Mucosa of rectum (tissue), 2 donors: ENCODE results near the gene EEFSEC.

ENCODE experiments used
- H3K27ac ChIP-seq, 2 donors: one replicate each; pipeline ENCODE4 v1.7.0; 2013; ENCODE audit warnings: inconsistent platforms in 2 of 2, low read depth in 2 of 2, low read length in 2 of 2
- H3K27me3 ChIP-seq, 2 donors: one replicate each; pipeline ENCODE4 v1.7.0; 2013; ENCODE audit warnings: low read length in 2 of 2; ENCODE audit not compliant: control insufficient read depth in 2 of 2, insufficient read depth in 2 of 2
- H3K36me3 ChIP-seq, 2 donors: one replicate each; pipeline ENCODE4 v1.7.0; 2013; ENCODE audit warnings: low read length in 2 of 2; ENCODE audit not compliant: control insufficient read depth in 2 of 2, insufficient read depth in 2 of 2
- H3K4me1 ChIP-seq, 2 donors: one replicate each; pipeline ENCODE4 v1.7.0; 2013; ENCODE audit warnings: low read length in 2 of 2, mild to moderate bottlenecking in 1 of 2; ENCODE audit not compliant: control insufficient read depth in 2 of 2, insufficient read depth in 2 of 2
- H3K4me3 ChIP-seq, 2 donors: one replicate each; pipeline ENCODE4 v1.7.0; 2013; ENCODE audit warnings: low read length in 2 of 2
- H3K9ac ChIP-seq, 2 donors: one replicate each; pipeline ENCODE4 v1.7.0; 2013; ENCODE audit warnings: low read length in 2 of 2, low read depth in 1 of 2, mild to moderate bottlenecking in 1 of 2
- H3K9me3 ChIP-seq, 2 donors: one replicate each; pipeline ENCODE4 v1.7.0; 2013; ENCODE audit warnings: low read length in 2 of 2; ENCODE audit not compliant: control insufficient read depth in 2 of 2
- donor health status: healthy.
- donor health status: Normal muscosa, but diverticular disease.

The EEFSEC gene

GRCh38 chr3:128282380-128283196, 129.3 kb downstream of the EEFSEC start:
- Histone ChIP-seq H3K4me3 (no peak overlapping the region), H3K27ac (no peak overlapping the region), H3K9ac (no peak overlapping the region), H3K27me3 (no peaks in the 10 kb centered on the region), H3K9me3 (no peaks in the 10 kb centered on the region), H3K36me3 (peaks cover 0 to 14% of the 10 kb centered on the region in 2 donors), H3K4me1 (no peaks in the 10 kb centered on the region)

GRCh38 chr3:128283421-128283820, 130.1 kb downstream of the EEFSEC start:
- no peak overlapping the region for H3K9ac ChIP-seq
- peaks cover 0 to 14% of the 10 kb centered on the region in 2 donors for H3K36me3 ChIP-seq
- no peaks in the 10 kb centered on the region for H3K9me3 ChIP-seq
- no peaks in the 10 kb centered on the region for H3K27me3 ChIP-seq
- H3K4me3 ChIP-seq: no peak overlapping the region
- H3K27ac ChIP-seq: no peak overlapping the region
- H3K4me1 ChIP-seq: no peaks in the 10 kb centered on the region

GRCh38 chr3:128285042-128285966, 132.0 kb downstream of the EEFSEC start:
- Histone ChIP-seq H3K27ac (no peak overlapping the region), H3K27me3 (no peaks in the 10 kb centered on the region), H3K9ac (no peak overlapping the region), H3K9me3 (no peaks in the 10 kb centered on the region), H3K4me1 (no peaks in the 10 kb centered on the region), H3K4me3 (no peak overlapping the region), H3K36me3 (peaks cover 0 to 14% of the 10 kb centered on the region in 2 donors)

- Histone ChIP-seq H3K27me3 (no peaks in the 10 kb centered on the region), H3K9me3 (no peaks in the 10 kb centered on the region), H3K4me3 (no peak overlapping the region), H3K36me3 (peaks cover 0 to 14% of the 10 kb centered on the region in 2 donors), H3K27ac (no peak overlapping the region), H3K9ac (no peak overlapping the region), H3K4me1 (no peaks in the 10 kb centered on the region)
Measured at GRCh38 chr3:128285967-128286321, 132.7 kb downstream of the EEFSEC start.

- no peaks in the 10 kb centered on the region for H3K4me1 ChIP-seq
- no peak overlapping the region for H3K9ac ChIP-seq
- H3K27me3 ChIP-seq: no peaks in the 10 kb centered on the region
- H3K9me3 ChIP-seq: no peaks in the 10 kb centered on the region
- H3K4me3 ChIP-seq: no peak overlapping the region
- no peak overlapping the region for H3K27ac ChIP-seq
- peaks cover 0 to 14% of the 10 kb centered on the region in 2 donors for H3K36me3 ChIP-seq
Measured at GRCh38 chr3:128286691-128287090, 133.4 kb downstream of the EEFSEC start.

GRCh38 chr3:128287216-128287615, 133.9 kb downstream of the EEFSEC start:
- no peak overlapping the region for H3K4me3 ChIP-seq
- no peak overlapping the region for H3K27ac ChIP-seq
- H3K36me3 ChIP-seq: peaks cover 0 to 14% of the 10 kb centered on the region in 2 donors
- no peaks in the 10 kb centered on the region for H3K9me3 ChIP-seq
- H3K9ac ChIP-seq: no peak overlapping the region
- no peaks in the 10 kb centered on the region for H3K4me1 ChIP-seq
- no peaks in the 10 kb centered on the region for H3K27me3 ChIP-seq

GRCh38 chr3:128289534-128289933, 136.3 kb downstream of the EEFSEC start:
- H3K27ac ChIP-seq: no peak overlapping the region
- H3K9ac ChIP-seq: no peak overlapping the region
- H3K4me3 ChIP-seq: no peak overlapping the region
- H3K4me1 ChIP-seq: no peaks in the 10 kb centered on the region
- no peaks in the 10 kb centered on the region for H3K27me3 ChIP-seq
- no peaks in the 10 kb centered on the region for H3K9me3 ChIP-seq
- peaks cover 0 to 3% of the 10 kb centered on the region in 2 donors for H3K36me3 ChIP-seq

- no peak overlapping the region for H3K9ac ChIP-seq
- H3K27me3 ChIP-seq: no peaks in the 10 kb centered on the region
- no peaks in the 10 kb centered on the region for H3K9me3 ChIP-seq
- no peaks in the 10 kb centered on the region for H3K4me1 ChIP-seq
- no peak overlapping the region for H3K27ac ChIP-seq
- H3K4me3 ChIP-seq: no peak overlapping the region
- H3K36me3 ChIP-seq: peaks cover 0 to 6% of the 10 kb centered on the region in 2 donors
Measured at GRCh38 chr3:128290484-128290883, 137.2 kb downstream of the EEFSEC start.

GRCh38 chr3:128293930-128294329, 140.6 kb downstream of the EEFSEC start:
- no peaks in the 10 kb centered on the region for H3K9me3 ChIP-seq
- no peaks in the 10 kb centered on the region for H3K4me1 ChIP-seq
- H3K27ac ChIP-seq: no peak overlapping the region
- no peaks in the 10 kb centered on the region for H3K27me3 ChIP-seq
- H3K4me3 ChIP-seq: no peak overlapping the region
- H3K9ac ChIP-seq: no peak overlapping the region
- H3K36me3 ChIP-seq: peaks cover 0 to 3% of the 10 kb centered on the region in 2 donors

- Histone ChIP-seq H3K4me1 (no peaks in the 10 kb centered on the region), H3K9ac (no peak overlapping the region), H3K4me3 (no peak overlapping the region), H3K36me3 (peaks cover 0 to 3% of the 10 kb centered on the region in 2 donors), H3K27me3 (no peaks in the 10 kb centered on the region), H3K9me3 (no peaks in the 10 kb centered on the region), H3K27ac (peak overlapping the region in 1 of 2 donors; percentile 9)
Measured at GRCh38 chr3:128294999-128295468, 141.8 kb downstream of the EEFSEC start.
